Colonic mucosa (tissue), 4 donors: ENCODE measurements around the gene RNF8. TPM values are rescaled to one million over a fixed set of nuclear protein-coding genes. Genes with fewer than 3 reads are reported as not detected.

ENCODE experiments used
- DNase-seq: peaks from one replicate; pipeline ENCODE4 v3.0.0-alpha.2; 2020
- H3K27ac ChIP-seq: fragments of 200-600 bp; one replicate; pipeline ENCODE4 v1.8.0; 2021
- H3K27me3 ChIP-seq: fragments of 200-600 bp; one replicate; pipeline ENCODE4 v1.8.0; 2021
- H3K36me3 ChIP-seq: fragments of 200-600 bp; one replicate; pipeline ENCODE4 v1.8.0; 2021
- H3K4me1 ChIP-seq: fragments of 200-600 bp; one replicate; pipeline ENCODE4 v1.8.0; 2021; ENCODE audit warnings: mild to moderate bottlenecking
- H3K4me3 ChIP-seq: fragments of 200-600 bp; one replicate; pipeline ENCODE4 v1.8.0; 2021
- H3K9ac ChIP-seq, 2 donors: one replicate each; pipeline ENCODE4 v1.7.0; 2013; ENCODE audit warnings: control low read depth in 2 of 2, low read depth in 2 of 2, low read length in 2 of 2
- H3K9me3 ChIP-seq: fragments of 200-600 bp; one replicate; pipeline ENCODE4 v1.8.0; 2021
- intact Hi-C: fragments of 100-400 bp; cut with DNase I; formaldehyde crosslinking; loops from one replicate; pipeline ENCODE4 v1.14.1; 2022
- total RNA-seq, 2 donors: library from RNA; stranded (reverse); fragmentation: NEBNext Ultra II Directional in 1 of 2; extraction: Animal tissue kit (Norgen Biotek cat#: 25700) in 1 of 2; gene quantifications; one replicate each; pipeline ENCODE4 v1.2.1, GENCODE V29; 2021
- TF ChIP-seq, protein P1 (sequence below): fragments of 200-600 bp; IDR thresholded peaks from one replicate; pipeline ENCODE4 v1.8.0; 2022; ENCODE audit warnings: antibody characterized with exemption, mild to moderate bottlenecking
- donor health status: healthy.
- donor health status: DM: no; HTN: no; CAD: no.
- donor health status: DM: no; HTN: no; CAD: no.

Gene RNF8
- total RNA-seq, 2 donors from 2014 or later: 12.2 to 17.3 TPM

DNA sequence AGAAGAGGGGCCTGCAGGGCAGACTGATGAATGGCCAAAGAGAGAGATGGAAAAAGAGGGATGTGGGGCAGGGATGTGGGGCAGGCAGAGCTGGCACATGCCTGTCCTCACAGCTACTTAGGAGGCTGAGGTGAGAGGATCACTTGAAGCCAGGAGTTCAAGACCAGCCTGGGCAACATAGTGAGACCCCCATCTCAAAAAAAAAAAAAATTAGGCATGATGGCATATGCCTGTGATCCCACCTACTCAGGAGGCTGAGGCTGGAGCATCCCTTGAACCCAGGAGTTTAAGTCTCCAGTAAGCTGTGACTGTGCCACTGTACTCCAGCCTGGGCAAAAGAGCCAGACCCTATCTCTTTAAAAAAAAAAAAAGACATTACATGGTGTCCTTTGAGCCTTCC, 34.8 kb downstream of the RNF8 start:
- Histone ChIP-seq H3K27me3 (no peaks in the 10 kb centered on the region), H3K4me1 (no peaks in the 10 kb centered on the region), H3K36me3 (no peaks in the 10 kb centered on the region), H3K9me3 (no peaks in the 10 kb centered on the region), H3K4me3 (no peak overlapping the region), H3K27ac (no peak overlapping the region), H3K9ac (no peak overlapping the region)
- TF ChIP-seq, protein P1, sequence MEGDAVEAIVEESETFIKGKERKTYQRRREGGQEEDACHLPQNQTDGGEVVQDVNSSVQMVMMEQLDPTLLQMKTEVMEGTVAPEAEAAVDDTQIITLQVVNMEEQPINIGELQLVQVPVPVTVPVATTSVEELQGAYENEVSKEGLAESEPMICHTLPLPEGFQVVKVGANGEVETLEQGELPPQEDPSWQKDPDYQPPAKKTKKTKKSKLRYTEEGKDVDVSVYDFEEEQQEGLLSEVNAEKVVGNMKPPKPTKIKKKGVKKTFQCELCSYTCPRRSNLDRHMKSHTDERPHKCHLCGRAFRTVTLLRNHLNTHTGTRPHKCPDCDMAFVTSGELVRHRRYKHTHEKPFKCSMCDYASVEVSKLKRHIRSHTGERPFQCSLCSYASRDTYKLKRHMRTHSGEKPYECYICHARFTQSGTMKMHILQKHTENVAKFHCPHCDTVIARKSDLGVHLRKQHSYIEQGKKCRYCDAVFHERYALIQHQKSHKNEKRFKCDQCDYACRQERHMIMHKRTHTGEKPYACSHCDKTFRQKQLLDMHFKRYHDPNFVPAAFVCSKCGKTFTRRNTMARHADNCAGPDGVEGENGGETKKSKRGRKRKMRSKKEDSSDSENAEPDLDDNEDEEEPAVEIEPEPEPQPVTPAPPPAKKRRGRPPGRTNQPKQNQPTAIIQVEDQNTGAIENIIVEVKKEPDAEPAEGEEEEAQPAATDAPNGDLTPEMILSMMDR: no peak
- intact Hi-C loops: no loop called here
- DNase-seq: no peak

DNA sequence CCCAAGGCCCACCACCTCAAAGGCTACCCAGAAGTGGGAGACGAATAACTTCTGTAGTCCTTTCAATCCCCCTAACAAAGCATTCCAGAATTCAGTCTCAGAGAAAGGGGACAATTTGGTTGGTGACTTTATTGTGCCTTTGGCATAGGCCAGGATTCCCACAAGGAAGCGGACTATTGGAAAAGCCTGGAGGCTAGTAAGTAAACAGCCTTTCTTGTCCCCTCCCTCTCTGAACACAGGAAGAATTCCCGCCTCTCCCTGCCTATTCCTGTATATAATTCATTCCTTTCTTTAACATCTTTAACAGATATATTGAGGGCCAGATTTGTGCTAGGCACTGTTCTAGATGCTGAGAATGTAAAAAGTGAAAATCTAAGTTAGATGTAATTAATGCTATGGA, 36.1 kb downstream of the RNF8 start:
- no peaks in the 10 kb centered on the region for H3K9me3 ChIP-seq
- DNase-seq: no peak
- no peaks in the 10 kb centered on the region for H3K36me3 ChIP-seq
- TF ChIP-seq, protein P1: no peak
- H3K4me1 ChIP-seq: no peaks in the 10 kb centered on the region
- no peaks in the 10 kb centered on the region for H3K27me3 ChIP-seq
- no peak overlapping the region for H3K9ac ChIP-seq
- H3K4me3 ChIP-seq: no peak overlapping the region
- peak overlapping the region; percentile 48 for H3K27ac ChIP-seq
- intact Hi-C loops: loop anchor here (10.0 kb wide), 1 partner anchor 295 kb away; no protein-coding TSS in a partner anchor

DNA sequence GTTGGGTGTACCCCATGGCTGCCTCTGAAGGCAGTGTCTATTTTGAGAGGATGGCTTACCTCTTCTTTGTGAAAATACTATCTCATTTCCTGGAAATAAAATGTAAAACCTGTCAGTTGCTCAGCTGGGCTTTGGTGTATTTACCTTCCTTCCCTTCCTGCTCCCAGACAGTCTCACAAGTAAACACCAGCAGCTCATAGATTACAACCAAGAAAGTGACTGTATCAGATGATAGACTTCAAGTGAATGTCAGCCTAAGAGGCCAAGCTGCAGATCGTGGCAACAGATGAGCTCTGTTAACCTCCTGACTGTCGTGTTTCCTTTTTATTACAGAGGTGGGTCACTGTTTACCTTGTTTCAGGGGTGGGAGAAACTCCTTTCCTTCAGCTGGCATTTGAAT, 37.3 kb downstream of the RNF8 start:
- Histone ChIP-seq H3K4me3 (no peak overlapping the region), H3K4me1 (no peaks in the 10 kb centered on the region), H3K9me3 (no peaks in the 10 kb centered on the region), H3K27me3 (no peaks in the 10 kb centered on the region), H3K27ac (peak overlapping the region; percentile 48), H3K9ac (no peak overlapping the region), H3K36me3 (no peaks in the 10 kb centered on the region)
- intact Hi-C loops: loop anchor here (10.0 kb wide), 1 partner anchor 294 kb away; no protein-coding TSS in a partner anchor
- TF ChIP-seq, protein P1: no peak
- no peak for DNase-seq

DNA sequence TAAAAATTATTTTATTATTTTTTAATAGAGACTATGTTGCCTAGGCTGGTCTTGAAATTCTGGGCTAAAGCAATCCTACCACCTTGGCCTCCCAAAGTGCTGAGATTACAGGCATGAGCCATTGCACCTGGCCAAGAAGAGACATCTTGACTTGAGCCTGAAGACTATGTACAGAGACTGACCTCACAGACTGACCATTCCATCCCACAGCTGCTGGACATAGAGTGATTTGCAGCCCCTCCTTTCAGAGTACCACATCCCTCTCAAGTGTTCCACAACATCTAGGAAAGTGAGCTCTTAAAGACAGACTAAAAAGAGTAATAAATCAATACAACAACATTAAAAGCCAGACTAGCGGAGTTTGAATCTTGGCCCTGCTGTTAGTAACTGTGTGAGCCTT, 39.0 kb downstream of the RNF8 start:
- no peaks in the 10 kb centered on the region for H3K9me3 ChIP-seq
- H3K9ac ChIP-seq: no peak overlapping the region
- no peak for DNase-seq
- H3K27ac ChIP-seq: no peak overlapping the region
- TF ChIP-seq, protein P1: no peak
- H3K4me3 ChIP-seq: no peak overlapping the region
- H3K27me3 ChIP-seq: no peaks in the 10 kb centered on the region
- no peaks in the 10 kb centered on the region for H3K36me3 ChIP-seq
- H3K4me1 ChIP-seq: no peaks in the 10 kb centered on the region
- intact Hi-C loops: loop anchor here (10.0 kb wide), 1 partner anchor 292 kb away; no protein-coding TSS in a partner anchor

DNA sequence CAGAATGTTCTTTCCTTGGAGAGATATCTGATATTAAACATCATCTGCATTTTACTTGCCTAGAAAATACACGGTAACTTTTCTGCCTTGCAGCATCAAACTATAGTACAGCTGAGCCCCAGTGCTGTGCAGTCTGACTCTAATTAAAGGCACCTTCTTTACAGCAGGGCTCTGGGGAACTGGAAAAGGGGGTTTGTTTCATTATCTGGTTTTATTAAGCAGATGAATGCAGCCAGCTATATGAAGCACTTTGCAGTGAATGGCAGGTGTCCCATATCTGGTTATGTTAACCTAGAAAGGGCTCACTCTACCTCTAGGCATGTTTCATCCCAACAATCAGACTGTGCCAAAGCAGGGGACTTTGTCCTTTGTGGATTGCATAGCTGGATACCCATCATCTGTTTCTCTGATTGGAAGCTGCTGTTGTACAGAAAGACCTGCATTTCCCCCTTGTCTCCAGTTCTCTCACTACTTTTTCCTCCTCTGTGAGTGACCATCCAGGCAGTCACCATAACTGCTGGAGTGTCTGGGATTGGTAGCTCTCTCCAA, 39.7 kb downstream of the RNF8 start:
- DNase-seq: no peak
- Histone ChIP-seq H3K4me3 (no peak overlapping the region), H3K27me3 (no peaks in the 10 kb centered on the region), H3K27ac (no peak overlapping the region), H3K9me3 (no peaks in the 10 kb centered on the region), H3K4me1 (no peaks in the 10 kb centered on the region), H3K36me3 (no peaks in the 10 kb centered on the region), H3K9ac (no peak overlapping the region)
- intact Hi-C loops: loop anchor here (10.0 kb wide), 1 partner anchor 291 kb away; no protein-coding TSS in a partner anchor
- TF ChIP-seq, protein P1: no peak
